GM19351 (cell line): ENCODE results near the gene MDM4.

Source experiments
- ATAC-seq: cut with Tn5 transposase; IDR thresholded peaks from one replicate; pipeline ENCODE4 v1.9.1; 2021; ENCODE audit warnings: mild to moderate bottlenecking, moderate library complexity; ENCODE audit not compliant: unreplicated experiment

Gene MDM4

DNA sequence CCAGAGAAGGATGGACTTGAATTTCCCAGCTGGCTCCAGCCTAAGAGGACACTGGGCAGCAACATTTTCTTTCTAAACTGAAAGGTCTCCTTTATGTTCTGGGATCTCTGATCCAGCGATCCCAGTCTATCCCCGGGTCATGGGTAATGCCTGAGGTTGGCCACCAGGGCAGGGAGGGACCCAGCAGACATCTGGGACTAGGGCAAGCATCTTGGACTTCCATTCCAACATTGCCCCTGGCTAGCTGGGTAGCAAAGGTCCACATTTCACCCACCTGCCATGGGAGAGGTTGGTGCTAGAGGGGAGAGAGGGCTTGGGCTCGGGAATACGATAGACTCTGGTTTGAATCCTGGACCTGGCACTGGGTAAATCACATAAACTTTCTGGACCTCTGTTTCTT, 84.8 kb downstream of the MDM4 start:
- no peak for ATAC-seq

DNA sequence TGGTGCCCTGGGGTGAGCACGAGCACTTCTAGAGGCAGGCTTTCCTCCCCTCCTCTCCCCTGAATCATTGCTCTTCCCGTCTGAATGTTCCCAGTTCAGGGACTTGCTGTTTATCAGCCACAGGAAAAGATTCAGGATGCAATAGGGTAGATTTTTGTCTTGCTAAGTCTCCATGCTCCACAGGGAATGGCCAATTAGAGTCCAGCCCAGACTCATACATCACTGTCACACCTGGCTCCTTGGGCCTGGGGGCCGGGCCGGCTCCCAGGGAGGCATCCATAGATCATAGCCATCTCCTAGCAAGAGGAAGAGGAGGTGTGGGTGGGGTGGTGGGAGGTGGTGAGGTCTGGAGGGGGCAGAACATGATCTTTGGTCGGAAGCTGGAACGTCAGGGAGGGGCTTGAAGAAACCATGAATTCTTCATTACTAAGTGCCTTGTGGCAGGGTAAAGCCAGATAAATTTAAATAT, 85.9 kb downstream of the MDM4 start:
- ATAC-seq: no peak

DNA sequence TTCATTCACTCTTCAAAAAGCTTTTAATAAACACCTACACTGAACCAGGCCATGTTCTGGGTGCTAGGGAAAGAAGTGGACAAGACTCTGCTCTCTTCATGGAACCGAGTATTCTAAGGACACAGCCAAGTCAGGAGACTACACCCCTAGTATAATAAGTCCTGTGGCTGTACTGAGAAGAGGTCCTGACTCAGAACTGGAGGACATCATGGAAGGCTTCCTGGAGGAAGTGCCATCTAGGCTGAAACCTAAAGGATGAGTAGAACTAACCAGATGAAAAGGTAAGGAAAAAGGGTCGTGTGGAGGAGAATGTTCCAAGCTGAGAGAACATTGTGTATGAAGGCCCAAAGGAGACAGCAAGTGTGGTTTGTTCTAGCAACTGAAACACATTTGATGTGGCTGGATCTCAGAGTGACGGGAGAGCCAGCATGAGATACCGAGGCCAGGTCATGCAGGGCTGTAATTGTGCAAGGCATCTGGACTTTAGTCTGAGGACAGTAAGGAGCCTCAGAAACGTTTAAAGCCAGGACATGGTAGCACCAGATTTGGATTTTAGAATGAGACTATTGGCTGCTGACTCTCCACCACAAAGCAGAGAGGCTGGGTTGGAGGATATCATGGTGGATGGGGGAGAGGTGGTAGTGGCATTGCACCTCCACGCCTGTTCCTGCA, 86.8 kb downstream of the MDM4 start:
- no peak for ATAC-seq

DNA sequence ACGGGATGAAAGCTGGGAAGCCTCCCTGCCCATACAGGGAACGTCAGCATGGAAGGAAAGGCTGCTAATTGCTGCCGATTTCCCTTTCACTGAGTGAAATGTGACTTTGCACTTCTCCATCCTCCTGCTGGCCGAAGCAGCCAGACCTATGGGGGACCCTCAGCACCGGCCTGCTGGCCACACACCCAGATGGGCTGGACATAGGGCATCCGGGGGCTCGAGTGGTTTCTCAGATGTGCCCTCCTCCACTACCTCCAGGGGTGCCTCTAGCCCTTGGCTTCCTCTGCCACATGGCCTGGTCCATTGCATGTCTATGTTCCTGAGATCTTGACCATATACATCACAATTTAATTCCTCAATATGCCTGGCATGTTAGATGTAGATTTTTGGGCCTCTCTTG, 89.6 kb downstream of the MDM4 start:
- no peak for ATAC-seq
